ENCODE results near the gene PDIA6.

DNA sequence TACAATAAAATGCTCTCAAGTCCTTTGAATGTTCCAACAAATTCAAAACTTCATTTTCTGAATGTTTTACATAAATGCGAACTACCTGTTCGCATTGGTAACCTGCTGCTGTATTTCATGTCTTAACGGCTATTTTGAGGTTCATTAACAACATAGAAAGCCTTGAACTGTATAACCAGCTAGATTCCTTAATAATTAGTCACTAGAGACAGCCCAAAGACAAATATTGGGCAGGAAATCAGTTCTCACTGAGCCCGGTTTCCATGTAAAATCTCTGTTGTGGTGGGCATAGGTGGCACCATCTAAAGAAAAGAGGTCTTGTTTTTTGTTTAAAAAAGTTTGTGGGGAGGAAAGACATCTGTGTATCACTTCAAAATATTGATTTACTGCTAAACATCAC lies 29.2 kb downstream of the PDIA6 start:
- TF ChIP-seq, protein P1, sequence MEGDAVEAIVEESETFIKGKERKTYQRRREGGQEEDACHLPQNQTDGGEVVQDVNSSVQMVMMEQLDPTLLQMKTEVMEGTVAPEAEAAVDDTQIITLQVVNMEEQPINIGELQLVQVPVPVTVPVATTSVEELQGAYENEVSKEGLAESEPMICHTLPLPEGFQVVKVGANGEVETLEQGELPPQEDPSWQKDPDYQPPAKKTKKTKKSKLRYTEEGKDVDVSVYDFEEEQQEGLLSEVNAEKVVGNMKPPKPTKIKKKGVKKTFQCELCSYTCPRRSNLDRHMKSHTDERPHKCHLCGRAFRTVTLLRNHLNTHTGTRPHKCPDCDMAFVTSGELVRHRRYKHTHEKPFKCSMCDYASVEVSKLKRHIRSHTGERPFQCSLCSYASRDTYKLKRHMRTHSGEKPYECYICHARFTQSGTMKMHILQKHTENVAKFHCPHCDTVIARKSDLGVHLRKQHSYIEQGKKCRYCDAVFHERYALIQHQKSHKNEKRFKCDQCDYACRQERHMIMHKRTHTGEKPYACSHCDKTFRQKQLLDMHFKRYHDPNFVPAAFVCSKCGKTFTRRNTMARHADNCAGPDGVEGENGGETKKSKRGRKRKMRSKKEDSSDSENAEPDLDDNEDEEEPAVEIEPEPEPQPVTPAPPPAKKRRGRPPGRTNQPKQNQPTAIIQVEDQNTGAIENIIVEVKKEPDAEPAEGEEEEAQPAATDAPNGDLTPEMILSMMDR (IDR thresholded peaks at IDR 0.05; ENCODE audit: low read depth, low read length) = no peak
- TF ChIP-seq POLR2A (IDR thresholded peaks at IDR 0.05; ENCODE audit: extremely low read depth, insufficient read length) (no peak), MYC (IDR thresholded peaks at IDR 0.05; ENCODE audit: low read depth, low read length) (no peak)
- TF ChIP-seq, protein P2, sequence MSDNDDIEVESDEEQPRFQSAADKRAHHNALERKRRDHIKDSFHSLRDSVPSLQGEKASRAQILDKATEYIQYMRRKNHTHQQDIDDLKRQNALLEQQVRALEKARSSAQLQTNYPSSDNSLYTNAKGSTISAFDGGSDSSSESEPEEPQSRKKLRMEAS (IDR thresholded peaks at IDR 0.05; ENCODE audit: low read depth, low read length) = no peak
